Testis (tissue), 2 donors: ENCODE measurements around the gene LMO2.

ENCODE experiments used
- POLR2A ChIP-seq: fragments of 450-650 bp; IDR thresholded peaks from one replicate; pipeline ENCODE4 v1.6.1; 2017; ENCODE audit warnings: antibody characterized with exemption, mild to moderate bottlenecking, moderate library complexity
- TF ChIP-seq, protein P1 (sequence below), 3 experiments: fragments of 450-650 bp in 2 of 3; fragments of 200-600 bp in 1 of 3; sonication (generic) in 1 of 3; IDR thresholded peaks; one replicate each; pipeline ENCODE4 v1.5.1; 2016 to 2019; ENCODE audit warnings: antibody characterized with exemption in 3 of 3, mild to moderate bottlenecking in 2 of 3, moderate library complexity in 1 of 3

DNA sequence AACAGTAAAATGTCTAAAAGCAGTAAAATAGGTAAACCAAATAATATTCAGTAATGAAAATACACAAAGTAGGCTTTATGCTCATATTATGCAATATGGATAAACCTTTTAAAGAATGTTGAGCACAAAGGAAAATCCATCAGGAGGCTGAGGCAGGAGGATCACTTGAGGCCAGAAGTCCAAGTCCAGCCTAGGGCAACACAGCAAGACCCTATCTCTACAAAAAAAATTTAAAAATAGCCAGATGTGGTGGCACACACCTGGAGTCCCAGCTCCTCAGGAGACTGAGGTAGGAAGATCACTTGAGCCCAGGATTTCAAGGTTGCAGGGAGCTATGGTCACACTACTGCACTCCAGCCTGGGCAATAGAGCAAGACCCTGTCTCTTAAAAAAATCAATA is 17.7 kb upstream of the LMO2 start:
- TF ChIP-seq, protein P1, sequence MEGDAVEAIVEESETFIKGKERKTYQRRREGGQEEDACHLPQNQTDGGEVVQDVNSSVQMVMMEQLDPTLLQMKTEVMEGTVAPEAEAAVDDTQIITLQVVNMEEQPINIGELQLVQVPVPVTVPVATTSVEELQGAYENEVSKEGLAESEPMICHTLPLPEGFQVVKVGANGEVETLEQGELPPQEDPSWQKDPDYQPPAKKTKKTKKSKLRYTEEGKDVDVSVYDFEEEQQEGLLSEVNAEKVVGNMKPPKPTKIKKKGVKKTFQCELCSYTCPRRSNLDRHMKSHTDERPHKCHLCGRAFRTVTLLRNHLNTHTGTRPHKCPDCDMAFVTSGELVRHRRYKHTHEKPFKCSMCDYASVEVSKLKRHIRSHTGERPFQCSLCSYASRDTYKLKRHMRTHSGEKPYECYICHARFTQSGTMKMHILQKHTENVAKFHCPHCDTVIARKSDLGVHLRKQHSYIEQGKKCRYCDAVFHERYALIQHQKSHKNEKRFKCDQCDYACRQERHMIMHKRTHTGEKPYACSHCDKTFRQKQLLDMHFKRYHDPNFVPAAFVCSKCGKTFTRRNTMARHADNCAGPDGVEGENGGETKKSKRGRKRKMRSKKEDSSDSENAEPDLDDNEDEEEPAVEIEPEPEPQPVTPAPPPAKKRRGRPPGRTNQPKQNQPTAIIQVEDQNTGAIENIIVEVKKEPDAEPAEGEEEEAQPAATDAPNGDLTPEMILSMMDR (IDR thresholded peaks at IDR 0.05): no peak
- TF ChIP-seq POLR2A: no peak
